Astrocyte (in vitro differentiated cells and primary cell): Measurements from ENCODE around the gene ZBTB17. TPM values are rescaled to one million over a fixed set of nuclear protein-coding genes. Genes with fewer than 3 reads are reported as not detected.

Source experiments
- DNase-seq: peaks from one replicate; pipeline ENCODE4 v3.0.0-alpha.2; 2010; ENCODE audit warnings: low read depth
- FAIRE-seq: peaks from 2 replicates; lab custom pipeline; 2011; peaks lifted over from hg19 to GRCh38; lab: Jason Lieb, UNC
- H2AFZ ChIP-seq: 2 replicates; pipeline ENCODE4 v1.6.0; 2012; ENCODE audit warnings: low read depth, low read length, inconsistent platforms
- H3K27ac ChIP-seq: 2 replicates; pipeline ENCODE4 v1.5.1; 2011; ENCODE audit warnings: low read depth, low read length, inconsistent platforms
- H3K27me3 ChIP-seq: 2 replicates; pipeline ENCODE4 v1.6.0; 2011; ENCODE audit warnings: low read length, inconsistent platforms; ENCODE audit not compliant: insufficient read depth
- H3K36me3 ChIP-seq: 2 replicates; pipeline ENCODE4 v1.5.1; 2011; ENCODE audit warnings: low read length, inconsistent platforms; ENCODE audit not compliant: insufficient read depth
- H3K4me1 ChIP-seq: 2 replicates; pipeline ENCODE4 v1.5.1; 2011; ENCODE audit warnings: low read length, inconsistent platforms; ENCODE audit not compliant: insufficient read depth
- H3K4me2 ChIP-seq: 2 replicates; pipeline ENCODE4 v1.6.0; 2012; ENCODE audit warnings: low read length, inconsistent platforms
- H3K4me3 ChIP-seq: 2 replicates; pipeline ENCODE4 v1.5.1; 2011; ENCODE audit warnings: low read depth, mild to moderate bottlenecking, low read length, inconsistent platforms; ENCODE audit not compliant: insufficient read depth
- H3K79me2 ChIP-seq: 2 replicates; pipeline ENCODE4 v1.6.0; 2012; ENCODE audit warnings: mild to moderate bottlenecking, low read length, inconsistent platforms; ENCODE audit not compliant: insufficient read depth
- H3K9ac ChIP-seq: 2 replicates; pipeline ENCODE4 v1.6.0; 2012; ENCODE audit warnings: mild to moderate bottlenecking, low read length, inconsistent platforms
- H3K9me3 ChIP-seq: 2 replicates; pipeline ENCODE4 v1.5.1; 2012; ENCODE audit warnings: low read depth, mild to moderate bottlenecking, low read length, inconsistent platforms; ENCODE audit not compliant: insufficient read depth
- H4K20me1 ChIP-seq: 2 replicates; pipeline ENCODE4 v1.6.0; 2012; ENCODE audit warnings: low read length, inconsistent platforms; ENCODE audit not compliant: insufficient read depth
- H3K27ac Mint-ChIP-seq: one replicate; pipeline ENCODE4 v1.8.0; 2021; ENCODE audit warnings: mild to moderate bottlenecking, mixed read lengths; ENCODE audit not compliant: unreplicated experiment
- H3K27me3 Mint-ChIP-seq: one replicate; pipeline ENCODE4 v1.8.0; 2021; ENCODE audit warnings: low read depth, mixed read lengths; ENCODE audit not compliant: unreplicated experiment
- H3K36me3 Mint-ChIP-seq: one replicate; pipeline ENCODE4 v1.8.0; 2021; ENCODE audit warnings: low read depth, mixed read lengths; ENCODE audit not compliant: unreplicated experiment
- H3K4me1 Mint-ChIP-seq: one replicate; pipeline ENCODE4 v1.8.0; 2021; ENCODE audit warnings: low read depth, mixed read lengths; ENCODE audit not compliant: unreplicated experiment
- H3K4me3 Mint-ChIP-seq: one replicate; pipeline ENCODE4 v1.8.0; 2021; ENCODE audit warnings: mild to moderate bottlenecking, moderate library complexity, mixed read lengths; ENCODE audit not compliant: unreplicated experiment
- H3K9me3 Mint-ChIP-seq: one replicate; pipeline ENCODE4 v1.8.0; 2021; ENCODE audit warnings: mild to moderate bottlenecking, mixed read lengths; ENCODE audit not compliant: unreplicated experiment
- CTCF ChIP-seq: IDR thresholded peaks from 2 replicates; pipeline ENCODE4 v1.5.1; 2011; ENCODE audit warnings: low read depth, mild to moderate bottlenecking, inconsistent platforms, low read length, moderate library complexity; ENCODE audit not compliant: insufficient read depth
- EZH2 ChIP-seq: IDR thresholded peaks from 2 replicates; pipeline ENCODE4 v1.6.1; 2012; ENCODE audit warnings: mild to moderate bottlenecking, low read length, inconsistent platforms; ENCODE audit not compliant: insufficient read depth
- total RNA-seq: library from RNA; stranded (reverse); gene quantifications from 2 replicates; pipeline ENCODE4 v1.2.1, GENCODE V29; 2021

Gene ZBTB17
- total RNA-seq, 1 donor from 2014 or later = 28.1 TPM

- H3K27me3 ChIP-seq = no peaks in the 10 kb centered on the region
- peaks cover 2% of the 10 kb centered on the region for H3K9me3 Mint-ChIP-seq
- H3K36me3 Mint-ChIP-seq = peaks cover 41% of the 10 kb centered on the region
- H3K27ac ChIP-seq = no peak overlapping the region
- TF ChIP-seq CTCF (no peak), EZH2 (no peak)
- peaks cover 33% of the 10 kb centered on the region for H3K36me3 ChIP-seq
- no peak overlapping the region for H3K4me2 ChIP-seq
- H3K4me3 ChIP-seq = no peak overlapping the region
- FAIRE-seq (no peak), DNase-seq (no peak)
- H3K27ac Mint-ChIP-seq = no peak overlapping the region
- no peak overlapping the region for H3K4me3 Mint-ChIP-seq
- no peaks in the 10 kb centered on the region for H3K9me3 ChIP-seq
- peaks cover 6% of the 10 kb centered on the region for H3K4me1 Mint-ChIP-seq
- H3K9ac ChIP-seq = no peak overlapping the region
- H3K79me2 ChIP-seq = peaks cover 14% of the 10 kb centered on the region
- no peaks in the 10 kb centered on the region for H3K27me3 Mint-ChIP-seq
- no peak overlapping the region for H2AFZ ChIP-seq
- H3K4me1 ChIP-seq = peaks cover 19% of the 10 kb centered on the region
- peaks cover 19% of the 10 kb centered on the region for H4K20me1 ChIP-seq
Observed at GRCh38 chr1:15936025-15936424, 39.9 kb downstream of the ZBTB17 start.

- Mint-ChIP-seq H3K4me3 (no peak overlapping the region), H3K4me1 (peaks cover 6% of the 10 kb centered on the region), H3K27me3 (no peaks in the 10 kb centered on the region), H3K9me3 (peaks cover 2% of the 10 kb centered on the region), H3K27ac (no peak overlapping the region), H3K36me3 (peaks cover 47% of the 10 kb centered on the region)
- FAIRE-seq = no peak
- H3K27me3 ChIP-seq = no peaks in the 10 kb centered on the region
- peaks cover 19% of the 10 kb centered on the region for H3K4me1 ChIP-seq
- TF ChIP-seq CTCF = no peak
- TF ChIP-seq EZH2 = no peak
- H3K79me2 ChIP-seq = peaks cover 19% of the 10 kb centered on the region
- no peak overlapping the region for H3K4me2 ChIP-seq
- no peak overlapping the region for H3K4me3 ChIP-seq
- DNase-seq = no peak
- peaks cover 33% of the 10 kb centered on the region for H3K36me3 ChIP-seq
- H2AFZ ChIP-seq = no peak overlapping the region
- H3K27ac ChIP-seq = no peak overlapping the region
- no peaks in the 10 kb centered on the region for H3K9me3 ChIP-seq
- peaks cover 12% of the 10 kb centered on the region for H4K20me1 ChIP-seq
- no peak overlapping the region for H3K9ac ChIP-seq
Observed at GRCh38 chr1:15935056-15935950, 40.6 kb downstream of the ZBTB17 start.
